Osteoblast (primary cell): Measurements from ENCODE around the gene NEGR1. TPM values are rescaled to one million over a fixed set of nuclear protein-coding genes. Genes with fewer than 3 reads are reported as not detected.

Source experiments
- DNase-seq: peaks from one replicate; pipeline ENCODE4 v3.0.0; 2011; ENCODE audit warnings: low spot score, mixed read lengths; ENCODE audit not compliant: insufficient read length; ENCODE audit errors: missing footprints
- H2AFZ ChIP-seq: 2 replicates; pipeline ENCODE4 v1.6.0; 2011; ENCODE audit warnings: mild to moderate bottlenecking, low read length
- H3K27ac ChIP-seq: 2 replicates; pipeline ENCODE4 v1.5.1; 2011; ENCODE audit warnings: mild to moderate bottlenecking, low read depth, low read length, moderate library complexity
- H3K27me3 ChIP-seq: 2 replicates; pipeline ENCODE4 v1.6.0; 2012; ENCODE audit warnings: mild to moderate bottlenecking, control low read depth, inconsistent platforms, low read length, moderate library complexity; ENCODE audit not compliant: insufficient read depth
- H3K36me3 ChIP-seq: 2 replicates; pipeline ENCODE4 v1.5.1; 2011; ENCODE audit warnings: mild to moderate bottlenecking, low read length, control low read depth, moderate library complexity; ENCODE audit not compliant: insufficient read depth
- H3K4me1 ChIP-seq: 2 replicates; pipeline ENCODE4 v1.5.1; 2011; ENCODE audit warnings: mild to moderate bottlenecking, low read length, control low read depth, moderate library complexity; ENCODE audit not compliant: insufficient read depth
- H3K4me2 ChIP-seq: 2 replicates; pipeline ENCODE4 v1.6.0; 2011; ENCODE audit warnings: mild to moderate bottlenecking, low read length; ENCODE audit not compliant: insufficient read depth
- H3K4me3 ChIP-seq: fragments of 200-600 bp; sonication (generic); 3 replicates; pipeline ENCODE4 v1.5.1; 2012; ENCODE audit warnings: mild to moderate bottlenecking, low read length, inconsistent platforms; ENCODE audit not compliant: insufficient read depth
- H3K79me2 ChIP-seq: 2 replicates; pipeline ENCODE4 v1.6.0; 2012; ENCODE audit warnings: mild to moderate bottlenecking, low read length, control low read depth, inconsistent platforms; ENCODE audit not compliant: insufficient read depth
- H3K9me3 ChIP-seq: 2 replicates; pipeline ENCODE4 v1.5.1; 2011; ENCODE audit warnings: low read depth, low read length, control low read depth
- H4K20me1 ChIP-seq: 2 replicates; pipeline ENCODE4 v1.6.0; 2012; ENCODE audit warnings: mild to moderate bottlenecking, low read length, control low read depth; ENCODE audit not compliant: insufficient read depth
- CTCF ChIP-seq: IDR thresholded peaks from 2 replicates; pipeline ENCODE4 v1.5.1; 2011; ENCODE audit warnings: mild to moderate bottlenecking, low read depth, low read length, moderate library complexity; ENCODE audit errors: extremely low read depth
- total RNA-seq: library from RNA; depleted of rRNA; stranded (reverse); fragments of >200 nt; gene quantifications from 2 replicates; pipeline ENCODE4 v1.2.3, GENCODE V29; 2012

The NEGR1 gene
- total RNA-seq, 1 donor = 18.1 TPM

GRCh38 chr1:71956613-71957285, 325.6 kb downstream of the NEGR1 start:
- H3K27ac ChIP-seq = no peak overlapping the region
- no peaks in the 10 kb centered on the region for H3K4me1 ChIP-seq
- peak overlapping the region; percentile 47 for H3K4me2 ChIP-seq
- peak overlapping the region; percentile 20 for H3K4me3 ChIP-seq
- H3K79me2 ChIP-seq = no peaks in the 10 kb centered on the region
- H3K9me3 ChIP-seq = no peaks in the 10 kb centered on the region
- H2AFZ ChIP-seq = no peak overlapping the region
- no peaks in the 10 kb centered on the region for H3K36me3 ChIP-seq
- H3K27me3 ChIP-seq = no peaks in the 10 kb centered on the region
- no peak for TF ChIP-seq CTCF
- DNase-seq = no peak
- no peaks in the 10 kb centered on the region for H4K20me1 ChIP-seq

DNA sequence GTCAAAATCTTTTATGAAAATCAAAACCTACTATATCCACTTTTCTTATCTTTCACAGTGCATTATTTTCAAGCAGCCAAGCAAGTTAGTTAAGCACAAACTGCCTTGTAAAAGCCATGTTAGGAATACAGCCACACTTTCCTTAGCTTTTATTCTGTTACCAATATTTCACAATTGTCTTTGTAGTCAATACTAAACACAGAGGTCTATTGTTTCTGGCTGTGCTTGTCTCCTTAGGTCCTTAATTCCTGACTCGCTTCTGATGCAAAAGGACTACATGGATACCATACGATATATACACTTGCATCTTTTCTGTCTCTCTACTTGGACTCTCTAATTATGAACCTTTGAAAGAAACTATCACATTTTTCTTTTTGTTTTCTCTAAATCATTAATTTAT, 331.8 kb downstream of the NEGR1 start:
- DNase-seq = no peak
- no peak for TF ChIP-seq CTCF
- H4K20me1 ChIP-seq = no peaks in the 10 kb centered on the region

GRCh38 chr1:71949681-71950080, 332.7 kb downstream of the NEGR1 start:
- Histone ChIP-seq H3K4me2 (no peak overlapping the region), H3K9me3 (no peaks in the 10 kb centered on the region), H3K27ac (no peak overlapping the region), H3K27me3 (no peaks in the 10 kb centered on the region), H2AFZ (no peak overlapping the region), H4K20me1 (no peaks in the 10 kb centered on the region), H3K36me3 (no peaks in the 10 kb centered on the region), H3K4me1 (no peaks in the 10 kb centered on the region), H3K4me3 (no peak overlapping the region), H3K79me2 (no peaks in the 10 kb centered on the region)
- TF ChIP-seq CTCF = no peak
- DNase-seq = no peak

More for the DNA sequence above, 331.8 kb downstream of the NEGR1 start:
- Histone ChIP-seq H3K27ac (no peak overlapping the region), H3K79me2 (no peaks in the 10 kb centered on the region), H2AFZ (no peak overlapping the region), H3K36me3 (no peaks in the 10 kb centered on the region), H3K4me1 (no peaks in the 10 kb centered on the region), H3K9me3 (no peaks in the 10 kb centered on the region), H3K4me3 (no peak overlapping the region), H3K27me3 (no peaks in the 10 kb centered on the region), H3K4me2 (no peak overlapping the region)

DNA sequence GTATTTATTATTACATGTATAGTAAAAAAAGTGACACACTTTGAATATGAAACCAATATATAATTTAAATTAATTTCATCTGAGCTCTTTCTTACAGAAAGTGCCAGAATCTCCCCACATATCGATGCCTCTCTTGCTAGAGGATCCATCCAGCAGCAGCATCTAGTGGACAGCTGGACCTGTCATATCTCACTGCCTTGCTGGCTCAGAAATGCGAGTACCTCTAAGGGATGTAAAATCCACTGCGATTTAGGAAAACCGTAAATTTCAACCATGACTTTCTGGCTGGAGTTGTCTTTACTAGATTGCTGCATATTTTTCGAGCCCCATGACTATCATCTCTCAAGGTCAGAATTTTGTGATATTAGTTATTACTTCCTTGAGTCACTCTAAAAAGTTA, 333.8 kb downstream of the NEGR1 start:
- Histone ChIP-seq H3K4me2 (no peak overlapping the region), H3K4me3 (no peak overlapping the region), H2AFZ (no peak overlapping the region), H3K79me2 (no peaks in the 10 kb centered on the region), H3K36me3 (no peaks in the 10 kb centered on the region), H3K9me3 (no peaks in the 10 kb centered on the region), H4K20me1 (no peaks in the 10 kb centered on the region), H3K27ac (no peak overlapping the region), H3K4me1 (no peaks in the 10 kb centered on the region), H3K27me3 (no peaks in the 10 kb centered on the region)
- TF ChIP-seq CTCF = no peak
- DNase-seq = no peak
